AG20443 (cell line): Measurements from ENCODE around the gene IGF1R.
A peak's percentile ranks its signal among the peaks of the same experiment; 100 is the strongest.

ENCODE experiments used
- DNase-seq: peaks from one replicate; pipeline ENCODE4 v3.0.0; 2012; ENCODE audit warnings: low spot score, mixed read lengths

The IGF1R gene

DNA sequence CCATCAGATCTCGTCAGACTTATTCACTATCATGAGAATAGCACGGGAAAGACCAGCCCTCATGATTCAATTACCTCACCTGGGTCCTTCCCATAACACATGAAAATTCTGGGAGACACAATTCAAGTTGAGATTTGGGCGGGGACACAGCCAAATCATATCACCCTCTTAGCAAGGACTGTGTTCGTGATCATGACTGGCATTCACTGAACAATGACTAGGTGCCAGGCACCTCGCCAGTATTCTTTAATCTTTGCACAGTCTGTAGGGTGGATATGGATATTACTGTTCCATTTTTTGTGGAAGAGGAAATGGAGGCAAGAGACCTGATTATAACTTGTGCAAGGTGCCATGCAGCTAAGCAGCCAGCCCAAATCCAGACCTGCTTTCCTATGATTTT, 77.5 kb downstream of the IGF1R start:
- DNase-seq = no peak

DNA sequence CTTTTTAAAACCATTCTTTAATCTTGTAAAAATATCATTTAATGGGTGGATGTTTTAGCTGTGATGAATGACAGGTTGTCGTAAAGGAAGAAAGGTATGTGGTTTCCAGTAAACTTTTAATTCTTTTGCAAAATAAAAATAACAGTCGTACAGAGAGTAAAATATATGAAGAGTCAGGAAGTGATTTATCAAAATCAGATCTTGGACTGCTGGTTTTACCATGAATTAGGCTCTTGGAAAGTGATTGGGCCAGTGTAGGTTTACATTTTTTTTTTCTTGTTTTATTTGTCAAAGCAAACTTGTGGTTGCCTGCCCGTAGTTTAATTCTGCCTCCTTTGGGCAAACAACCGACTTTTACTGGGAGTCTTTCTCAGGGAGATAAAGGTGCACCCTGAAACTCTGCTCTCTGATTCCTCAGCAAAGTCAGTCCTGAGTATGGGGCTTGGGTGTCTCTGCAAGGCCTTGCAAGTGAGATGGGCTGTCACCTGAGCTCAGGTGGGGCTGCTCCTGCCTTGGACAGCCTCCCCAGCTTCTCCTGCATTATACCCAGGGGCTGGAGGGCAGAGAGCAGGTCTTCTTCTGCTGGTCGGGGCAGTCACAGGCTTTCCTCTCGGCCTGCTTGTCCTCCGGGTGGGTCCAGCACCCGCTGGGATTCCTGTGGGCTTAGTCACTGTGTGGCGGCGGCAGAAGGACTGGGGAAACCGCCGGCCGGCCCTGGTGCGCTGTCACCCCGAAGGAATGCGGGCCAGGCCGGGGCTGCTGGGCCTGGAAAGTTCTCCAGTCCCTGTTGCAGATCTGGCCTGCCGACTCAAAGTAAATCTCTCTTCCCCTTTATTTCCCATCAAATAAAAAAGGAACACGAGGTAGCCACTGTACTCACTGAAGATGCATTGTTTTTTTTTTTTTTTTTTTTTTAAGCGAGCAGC, 79.0 kb downstream of the IGF1R start:
- peak; percentile 98 for DNase-seq

- no peak for DNase-seq
Observed at GRCh38 chr15:98728082-98728810, 79.9 kb downstream of the IGF1R start.

DNA sequence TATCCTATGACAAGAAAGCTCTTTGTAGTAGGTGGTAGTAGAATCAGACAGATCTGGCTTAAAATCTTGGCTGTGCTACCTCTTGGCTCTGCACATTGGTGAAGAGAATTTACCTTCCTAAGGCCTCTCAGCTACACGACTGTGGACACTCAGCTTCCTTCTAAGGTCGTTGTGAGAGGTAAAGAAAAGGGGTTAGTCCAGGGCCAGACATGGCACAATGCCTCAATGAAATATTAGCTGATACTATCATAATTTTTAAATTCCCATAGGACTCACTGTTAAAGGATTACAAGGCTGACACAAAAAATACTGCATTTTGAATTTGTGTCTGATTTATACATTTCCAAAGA, 80.4 kb downstream of the IGF1R start:
- DNase-seq = no peak

GRCh38 chr15:98729446-98730042, 81.2 kb downstream of the IGF1R start:
- no peak for DNase-seq

GRCh38 chr15:98730860-98731711, 82.7 kb downstream of the IGF1R start:
- no peak for DNase-seq

GRCh38 chr15:98731712-98732450, 83.5 kb downstream of the IGF1R start:
- DNase-seq = no peak

GRCh38 chr15:98733098-98733497, 84.8 kb downstream of the IGF1R start:
- no peak for DNase-seq

DNA sequence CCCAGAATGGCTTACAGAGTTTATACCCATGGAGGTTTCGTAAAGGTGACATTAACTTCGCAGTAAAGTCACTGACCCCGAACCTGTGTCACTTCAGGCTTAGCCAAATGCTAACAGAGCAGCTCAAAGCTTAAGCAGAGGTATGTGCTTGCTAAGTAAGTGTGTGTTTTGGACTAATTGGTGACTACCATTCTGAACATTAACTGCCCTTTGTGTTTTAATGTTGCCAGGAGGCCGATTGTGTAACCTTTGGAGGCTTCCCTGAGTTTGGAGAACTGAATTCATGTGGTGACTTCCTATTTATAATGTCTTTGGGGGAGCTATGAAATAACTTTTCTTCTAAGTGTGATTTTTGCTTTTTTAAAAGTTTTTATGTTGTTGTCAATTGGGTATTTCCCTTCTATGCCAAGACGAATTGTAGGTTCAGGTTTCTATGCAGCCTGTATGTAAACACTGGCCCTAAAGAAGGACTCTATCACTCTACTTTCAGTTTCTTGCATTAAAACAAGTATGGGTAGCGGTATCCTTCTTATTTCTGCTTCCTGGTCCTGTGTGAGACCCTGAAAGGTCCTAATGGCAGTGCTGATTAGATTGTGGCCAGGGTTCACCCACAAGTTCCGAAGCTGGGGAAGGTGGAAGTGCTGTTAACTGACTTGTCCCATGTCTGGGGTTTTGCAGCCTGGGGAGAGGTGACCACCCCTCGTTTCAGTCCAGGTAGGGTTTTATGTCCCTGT, 86.3 kb downstream of the IGF1R start:
- DNase-seq = peak; percentile 49

GRCh38 chr15:98735304-98735703, 87.0 kb downstream of the IGF1R start:
- no peak for DNase-seq

- no peak for DNase-seq
Observed at GRCh38 chr15:98735895-98736617, 87.7 kb downstream of the IGF1R start.

DNA sequence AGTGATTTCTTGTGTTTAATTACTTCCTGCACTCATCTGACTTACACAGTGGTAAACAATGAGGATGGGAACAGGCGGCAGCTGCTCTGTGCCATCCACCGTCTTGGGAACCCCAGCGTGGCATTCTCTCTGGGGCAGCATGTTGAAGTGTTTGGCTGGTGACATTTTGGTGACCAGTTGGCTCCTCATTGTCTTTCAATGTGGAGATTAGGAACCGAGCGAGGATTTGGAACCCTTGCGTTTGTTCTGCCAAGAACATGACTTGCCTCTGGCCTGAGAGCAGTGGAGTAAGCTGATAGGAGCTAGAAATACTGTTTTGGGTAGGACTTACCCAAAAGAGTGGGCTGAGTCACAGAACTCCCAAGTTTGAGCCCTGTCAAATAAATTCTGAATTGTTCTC, 88.8 kb downstream of the IGF1R start:
- no peak for DNase-seq

GRCh38 chr15:98737721-98738120, 89.4 kb downstream of the IGF1R start:
- DNase-seq = no peak

DNA sequence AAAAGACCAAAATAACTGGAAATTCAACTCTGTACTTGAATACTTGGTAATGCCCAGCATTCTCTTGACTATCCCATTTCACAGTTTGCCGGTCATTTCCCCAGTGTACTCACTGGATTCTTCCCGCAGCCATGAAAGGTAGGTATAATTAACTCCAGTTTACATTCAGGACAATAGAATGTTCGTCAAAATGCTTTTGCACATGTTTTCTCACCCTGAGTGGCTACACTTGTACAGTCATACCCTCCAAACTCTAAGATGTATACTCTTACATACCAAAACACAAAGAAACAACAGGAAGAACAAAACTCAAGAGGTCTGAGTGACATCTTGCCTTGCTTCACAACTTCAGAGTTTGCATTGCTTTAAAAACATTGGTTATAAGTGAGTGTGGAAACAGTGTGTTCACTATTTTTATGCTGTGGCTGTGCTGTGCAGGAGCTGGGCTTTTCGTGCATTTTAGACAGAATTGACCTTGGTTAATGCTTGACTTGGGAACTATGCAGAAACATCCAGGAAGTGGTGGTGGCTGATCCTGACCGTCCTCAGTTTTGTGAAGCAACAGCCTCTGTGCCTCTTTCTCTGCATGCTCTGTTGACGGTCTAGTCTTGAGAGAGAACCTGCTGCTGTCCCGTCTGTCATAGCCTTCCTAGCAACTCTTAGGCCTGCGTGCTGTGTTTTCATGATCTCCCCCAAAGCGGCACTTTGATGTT, 90.5 kb downstream of the IGF1R start:
- no peak for DNase-seq

DNA sequence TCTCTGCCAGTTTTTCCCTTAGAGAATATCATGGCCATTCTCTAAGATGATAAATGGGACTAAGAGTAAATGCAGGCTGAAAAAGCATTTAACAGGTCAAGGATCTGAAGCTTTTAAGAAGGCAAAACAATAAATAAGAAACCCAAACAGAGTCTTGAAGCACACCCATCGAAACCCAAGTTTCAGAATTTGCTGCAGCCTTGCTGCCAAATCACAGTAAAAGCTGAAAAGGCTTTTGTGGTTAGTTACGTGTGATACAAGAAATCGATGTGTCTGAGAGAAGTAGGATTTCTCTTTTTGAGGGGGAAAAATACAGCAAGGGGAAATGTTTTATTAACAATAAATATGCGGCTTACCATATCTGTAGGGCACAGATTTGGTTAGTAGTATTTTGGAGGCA, 92.0 kb downstream of the IGF1R start:
- no peak for DNase-seq

DNA sequence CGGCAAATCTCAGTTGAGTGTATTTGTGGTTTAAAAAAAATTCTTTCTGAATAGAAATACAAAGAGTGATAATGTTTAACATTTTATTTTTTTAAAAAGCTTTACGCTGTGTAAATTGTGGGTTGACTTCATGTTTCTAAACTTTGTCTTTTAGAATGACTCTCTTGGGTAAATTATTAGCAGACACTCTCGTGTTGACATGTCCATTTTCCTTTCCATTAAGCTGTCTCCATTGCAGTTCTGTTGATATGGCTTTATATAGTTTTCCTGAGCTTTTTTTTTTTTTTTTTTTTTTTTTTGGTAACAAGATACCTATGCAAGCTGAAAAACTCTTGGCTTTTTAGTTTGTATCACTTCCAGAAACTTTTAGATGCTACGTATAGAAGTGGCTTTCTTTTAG, 92.6 kb downstream of the IGF1R start:
- no peak for DNase-seq

DNA sequence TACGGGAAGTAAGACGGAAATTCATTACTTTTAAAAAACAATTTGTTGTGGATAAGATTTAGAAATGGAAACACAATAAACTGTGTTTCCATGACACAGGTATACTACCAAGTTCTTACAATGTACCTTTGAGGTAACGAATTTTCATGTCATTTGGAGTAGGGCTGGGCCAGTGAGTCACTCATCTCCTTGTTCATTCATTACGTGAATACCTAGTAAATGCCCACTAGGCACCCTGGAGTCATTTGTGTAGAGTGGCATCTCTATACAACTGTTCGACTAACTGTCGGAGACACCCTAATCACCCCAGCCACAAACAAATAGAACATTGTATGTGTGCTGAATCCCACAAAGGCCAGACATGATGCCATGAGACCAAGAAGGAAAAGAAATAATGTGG, 94.8 kb downstream of the IGF1R start:
- DNase-seq = no peak

DNA sequence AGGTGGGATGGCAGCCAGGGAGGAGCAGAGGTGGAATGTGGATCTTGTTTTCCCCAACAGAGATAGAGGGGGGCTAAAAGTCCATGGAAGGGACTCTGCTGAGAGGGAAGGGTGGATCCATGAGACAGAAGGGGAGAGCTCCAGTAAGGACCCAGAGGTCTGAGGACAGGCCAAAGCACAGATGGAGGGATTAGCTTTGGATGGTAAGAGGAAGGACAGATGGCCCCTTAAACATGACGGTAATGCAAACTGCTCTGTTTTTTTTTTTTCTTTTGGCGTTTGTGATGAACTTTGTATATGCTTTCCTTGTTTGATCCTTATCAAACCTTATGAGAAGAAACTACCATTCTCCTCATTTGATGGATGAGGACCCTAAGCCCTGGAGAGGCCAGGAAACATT, 96.2 kb downstream of the IGF1R start:
- no peak for DNase-seq

DNA sequence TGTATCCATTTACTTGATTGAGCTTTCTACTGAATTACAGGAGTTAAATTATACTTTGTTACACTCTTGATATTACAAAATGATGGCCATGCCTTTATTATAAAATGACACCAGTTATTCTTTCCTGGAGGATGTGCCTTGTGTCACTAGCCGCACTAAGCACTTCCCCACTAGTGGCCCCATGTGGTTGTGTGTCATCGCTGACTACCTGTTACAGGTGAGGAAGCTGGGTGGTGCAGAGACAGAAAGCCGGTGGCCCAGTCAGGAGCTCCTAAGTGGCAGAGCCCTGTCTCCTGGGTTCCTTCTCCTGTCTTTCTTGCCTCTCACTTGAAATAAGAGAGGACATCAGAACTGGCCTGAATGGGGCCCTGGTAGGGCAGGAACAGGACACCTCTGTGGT, 96.8 kb downstream of the IGF1R start:
- no peak for DNase-seq
